Erythroblast (primary cell): ENCODE measurements around the gene GPT2.
"Not testable (repeated sequence)": the region's sequence is repeated elsewhere in the genome, so short reads cannot be mapped to it uniquely, and the experiment has no call there.

Experiments used
- DNase-seq, 2 experiments: peaks; one replicate each; lab custom pipeline; 2025; lab: John Stamatoyannopoulos, UW
- GATA1 ChIP-seq: IDR thresholded peaks from 2 replicates; pipeline ENCODE4 v1.6.1; 2011; ENCODE audit warnings: low read depth, mild to moderate bottlenecking, control low read depth, low read length, moderate library complexity
- POLR2A ChIP-seq: IDR thresholded peaks from 2 replicates; pipeline ENCODE4 v1.6.1; 2011; ENCODE audit warnings: mild to moderate bottlenecking, low read length

GPT2 gene

GRCh38 chr16:46929378-46930332, 45.5 kb downstream of the GPT2 start:
- TF ChIP-seq POLR2A (no peak), GATA1 (no peak)
- DNase-seq: peak; percentile 63 to 78

GRCh38 chr16:46930861-46931260, 46.7 kb downstream of the GPT2 start:
- TF ChIP-seq POLR2A (no peak), GATA1 (no peak)
- DNase-seq: no peak

- TF ChIP-seq POLR2A: no peak
- DNase-seq: no peak
Observed at GRCh38 chr16:46932802-46933201, 48.6 kb downstream of the GPT2 start.

GRCh38 chr16:46937536-46937935, 53.4 kb downstream of the GPT2 start:
- DNase-seq: no peak

GRCh38 chr16:46944713-46945112, 60.6 kb downstream of the GPT2 start:
- DNase-seq: not testable (repeated sequence)

More at GRCh38 chr16:46937536-46937935, 53.4 kb downstream of the GPT2 start:
- no peak for TF ChIP-seq GATA1
- TF ChIP-seq POLR2A: no peak

GRCh38 chr16:46947900-46948547, 63.9 kb downstream of the GPT2 start:
- peak; percentile 41 to 56 for DNase-seq
- TF ChIP-seq GATA1: no peak
- no peak for TF ChIP-seq POLR2A

GRCh38 chr16:46948548-46949166, 64.5 kb downstream of the GPT2 start:
- TF ChIP-seq GATA1 (no peak), POLR2A (no peak)
- DNase-seq: no peak

GRCh38 chr16:46949241-46949892, 65.2 kb downstream of the GPT2 start:
- TF ChIP-seq GATA1 (no peak), POLR2A (no peak)
- no peak for DNase-seq

GRCh38 chr16:46950009-46950408, 65.8 kb downstream of the GPT2 start:
- TF ChIP-seq POLR2A (no peak), GATA1 (no peak)
- DNase-seq: no peak

- DNase-seq: no peak
- TF ChIP-seq GATA1: no peak
- TF ChIP-seq POLR2A: no peak
Observed at GRCh38 chr16:46954562-46954961, 70.4 kb downstream of the GPT2 start.

- no peak for TF ChIP-seq GATA1
- peak in 1 of 2 experiments; percentile 6 for DNase-seq
Observed at GRCh38 chr16:46961373-46962353, 77.5 kb downstream of the GPT2 start.

- TF ChIP-seq GATA1 (no peak), POLR2A (no peak)
- no peak for DNase-seq
Observed at GRCh38 chr16:46962629-46963028, 78.5 kb downstream of the GPT2 start.
